Stomach (tissue), 9 donors: ENCODE measurements around the gene NDUFB3. TPM values are rescaled to one million over a fixed set of nuclear protein-coding genes. Genes with fewer than 3 reads are reported as not detected.
"Not testable (repeated sequence)": the region's sequence is repeated elsewhere in the genome, so short reads cannot be mapped to it uniquely, and the experiment has no call there.

ENCODE experiments used
- DNase-seq, 2 donors: peaks; one replicate each; pipeline versions ENCODE4 v3.0.0 to v3.0.0-alpha.2; 2013 to 2019
- H3K27ac ChIP-seq, 5 donors: fragments of 200-600 bp in 4 of 5; sonication (generic) in 4 of 5; one replicate each; pipeline ENCODE4 v1.5.1; 2013 to 2019; ENCODE audit warnings: mild to moderate bottlenecking in 1 of 5, moderate library complexity in 1 of 5
- H3K27me3 ChIP-seq, 3 donors: fragments of 200-600 bp; sonication (generic); one replicate each; pipeline ENCODE4 v1.5.1; 2017 to 2019; ENCODE audit warnings: mixed run types in 1 of 3
- H3K36me3 ChIP-seq, 4 donors: fragments of 200-600 bp; sonication (generic); 1 replicate in 3 of 4; 2 replicates in 1 of 4; pipeline ENCODE4 v1.5.1; 2016 to 2019
- H3K4me1 ChIP-seq, 4 donors: fragments of 200-600 bp; sonication (generic); one replicate each; pipeline ENCODE4 v1.5.1; 2016 to 2019
- H3K4me3 ChIP-seq, 4 donors: fragments of 200-600 bp; sonication (generic) in 3 of 4; one replicate each; pipeline ENCODE4 v1.5.1; 2016 to 2019; ENCODE audit warnings: mild to moderate bottlenecking in 1 of 4
- H3K9me3 ChIP-seq, 4 donors: fragments of 200-600 bp; sonication (generic); one replicate each; pipeline ENCODE4 v1.5.1; 2016 to 2019
- EP300 ChIP-seq: sonication (generic); formaldehyde crosslinking; IDR thresholded peaks from one replicate; pipeline ENCODE4 v1.6.1; 2017; ENCODE audit warnings: antibody characterized with exemption
- POLR2A ChIP-seq, 4 donors: fragments of 450-650 bp; IDR thresholded peaks; one replicate each; pipeline ENCODE4 v1.6.1; 2016; ENCODE audit warnings: antibody characterized with exemption in 4 of 4, control low read depth in 2 of 4, mild to moderate bottlenecking in 1 of 4, moderate library complexity in 1 of 4
- POLR2AphosphoS5 ChIP-seq, 3 donors: sonication (generic); formaldehyde crosslinking; IDR thresholded peaks; one replicate each; pipeline ENCODE4 v1.6.1; 2016; ENCODE audit warnings: antibody characterized with exemption in 3 of 3
- WGBS, 5 donors: extraction: QIAGEN DNeasy Blood & Tissue Kit in 3 of 5; methylation state at CpG; one replicate each; pipeline versions ENCODE4 v1.1.5 to v1.1.7; 2013 to 2018; 5-methylcytosine and 5-hydroxymethylcytosine counted together
- intact Hi-C: fragments of 100-400 bp; cut with DNase I; formaldehyde crosslinking; loops from one replicate; pipeline ENCODE4 v1.15.1; 2023; ENCODE audit warnings: low total_unique reads
- polyA plus RNA-seq, 3 donors: library from polyadenylated mRNA; stranded (reverse); fragments of 200-250 nt; gene quantifications; one replicate each; pipeline ENCODE4 v1.2.3, GENCODE V29; 2013
- total RNA-seq, 5 donors: library from RNA; depleted of rRNA; stranded (reverse); fragments of >200 nt; gene quantifications; one replicate each; pipeline versions ENCODE4 v1.1.0 to v1.2.3, GENCODE V29; 2014 to 2016
- TF ChIP-seq, protein P1 (sequence below), 7 experiments: fragments of 450-650 bp in 4 of 7; fragments of 200-600 bp in 3 of 7; sonication (generic) in 3 of 7; IDR thresholded peaks; one replicate each; pipeline ENCODE4 v1.5.1; 2016 to 2019; ENCODE audit warnings: antibody characterized with exemption in 7 of 7, control low read depth in 2 of 7, mild to moderate bottlenecking in 1 of 7
- donor health status: healthy with polysubstance abuse.
- donor health status: Bipolar disorder and iron deficiency.
- donor health status: healthy.

The NDUFB3 gene
- total and polyA plus RNA-seq, 8 donors, result 3.5 to 134 (median 85.7) TPM

DNA sequence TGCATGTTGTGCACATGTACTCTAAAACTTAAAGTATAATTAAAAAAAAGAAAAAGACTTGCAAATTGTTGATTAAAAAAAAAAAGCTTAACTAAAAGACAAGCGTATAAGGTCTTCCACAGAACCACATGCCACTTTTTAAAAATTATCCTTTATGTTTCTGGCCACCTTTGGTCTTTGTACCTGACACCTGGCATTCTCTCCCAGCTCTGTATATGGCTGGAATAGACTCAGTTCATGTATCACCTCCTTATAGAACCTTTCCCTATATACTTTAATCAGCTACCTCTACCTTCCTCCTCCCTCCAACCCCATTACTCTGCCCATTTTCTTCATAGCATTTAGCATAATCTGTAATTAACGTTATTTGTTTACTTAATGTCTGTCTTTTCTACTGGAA is 32.9 kb upstream of the NDUFB3 start:
- peaks cover 3 to 23% (median 8%) of the 10 kb centered on the region in 4 donors for H3K36me3 ChIP-seq
- H3K4me1 ChIP-seq, result peaks cover 0 to 5% (median 2%) of the 10 kb centered on the region in 4 donors
- no peak for TF ChIP-seq EP300
- TF ChIP-seq POLR2A (IDR thresholded peaks at IDR 0.05), result no peak
- TF ChIP-seq POLR2AphosphoS5 (IDR thresholded peaks at IDR 0.05), result no peak
- TF ChIP-seq, protein P1, sequence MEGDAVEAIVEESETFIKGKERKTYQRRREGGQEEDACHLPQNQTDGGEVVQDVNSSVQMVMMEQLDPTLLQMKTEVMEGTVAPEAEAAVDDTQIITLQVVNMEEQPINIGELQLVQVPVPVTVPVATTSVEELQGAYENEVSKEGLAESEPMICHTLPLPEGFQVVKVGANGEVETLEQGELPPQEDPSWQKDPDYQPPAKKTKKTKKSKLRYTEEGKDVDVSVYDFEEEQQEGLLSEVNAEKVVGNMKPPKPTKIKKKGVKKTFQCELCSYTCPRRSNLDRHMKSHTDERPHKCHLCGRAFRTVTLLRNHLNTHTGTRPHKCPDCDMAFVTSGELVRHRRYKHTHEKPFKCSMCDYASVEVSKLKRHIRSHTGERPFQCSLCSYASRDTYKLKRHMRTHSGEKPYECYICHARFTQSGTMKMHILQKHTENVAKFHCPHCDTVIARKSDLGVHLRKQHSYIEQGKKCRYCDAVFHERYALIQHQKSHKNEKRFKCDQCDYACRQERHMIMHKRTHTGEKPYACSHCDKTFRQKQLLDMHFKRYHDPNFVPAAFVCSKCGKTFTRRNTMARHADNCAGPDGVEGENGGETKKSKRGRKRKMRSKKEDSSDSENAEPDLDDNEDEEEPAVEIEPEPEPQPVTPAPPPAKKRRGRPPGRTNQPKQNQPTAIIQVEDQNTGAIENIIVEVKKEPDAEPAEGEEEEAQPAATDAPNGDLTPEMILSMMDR (IDR thresholded peaks at IDR 0.05), result no peak
- intact Hi-C loops, result no loop called here
- H3K27ac ChIP-seq, result no peak overlapping the region
- no peak overlapping the region for H3K4me3 ChIP-seq
- WGBS, 5 donors, result 88 to 98% (median 89%) methylated on average over 2 of the region's 2 CpGs
- H3K27me3 ChIP-seq, result no peaks in the 10 kb centered on the region
- no peaks in the 10 kb centered on the region for H3K9me3 ChIP-seq
- no peak for DNase-seq

DNA sequence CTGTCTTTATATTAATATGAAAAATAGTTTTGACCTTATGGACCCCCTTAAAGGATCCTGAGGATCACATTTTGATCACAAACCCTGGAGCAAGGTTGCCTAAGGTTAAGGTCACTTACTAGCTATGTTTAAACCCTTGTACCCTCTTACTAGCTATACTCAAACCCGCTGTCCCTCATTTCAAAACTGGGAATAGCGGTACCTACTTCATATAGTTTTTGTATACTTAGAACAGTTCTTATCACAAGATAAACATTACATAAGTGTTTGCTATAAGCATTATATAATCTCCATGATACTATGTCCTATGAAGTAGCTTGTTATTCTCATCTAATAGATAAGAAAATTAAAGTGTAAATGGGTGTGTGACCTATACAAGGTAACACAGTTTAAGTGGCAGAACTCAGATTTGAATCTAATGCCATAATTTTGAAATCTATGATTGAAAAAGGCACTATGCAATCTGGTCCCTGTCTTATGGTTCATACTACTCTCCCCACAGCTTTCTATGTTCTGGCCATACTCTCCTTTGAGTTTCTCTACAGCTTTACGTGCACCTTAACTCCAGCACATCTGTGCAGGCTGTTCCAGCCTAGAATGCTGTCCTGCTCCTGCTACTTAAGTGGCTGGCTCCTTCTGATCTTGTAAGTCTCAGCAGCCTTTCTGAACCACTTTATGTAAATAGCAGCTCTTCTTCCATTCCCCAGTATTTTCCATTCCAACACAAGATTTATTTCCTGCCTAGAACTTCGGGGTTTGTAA is 30.8 kb upstream of the NDUFB3 start:
- TF ChIP-seq EP300 (no peak), POLR2AphosphoS5 (IDR thresholded peaks at IDR 0.05) (no peak), POLR2A (IDR thresholded peaks at IDR 0.05) (no peak)
- TF ChIP-seq, protein P1 (IDR thresholded peaks at IDR 0.05), result no peak
- WGBS, 5 donors, result 44 to 63% (median 59%) methylated on average over 4 of the region's 4 CpGs
- intact Hi-C loops, result no loop called here
- H3K4me1 ChIP-seq, result peaks cover 0 to 5% (median 2%) of the 10 kb centered on the region in 4 donors
- DNase-seq, result no peak
- H3K9me3 ChIP-seq, result no peaks in the 10 kb centered on the region
- peaks cover 6 to 29% (median 17%) of the 10 kb centered on the region in 4 donors for H3K36me3 ChIP-seq
- no peaks in the 10 kb centered on the region for H3K27me3 ChIP-seq
- no peak overlapping the region for H3K27ac ChIP-seq
- H3K4me3 ChIP-seq, result no peak overlapping the region

DNA sequence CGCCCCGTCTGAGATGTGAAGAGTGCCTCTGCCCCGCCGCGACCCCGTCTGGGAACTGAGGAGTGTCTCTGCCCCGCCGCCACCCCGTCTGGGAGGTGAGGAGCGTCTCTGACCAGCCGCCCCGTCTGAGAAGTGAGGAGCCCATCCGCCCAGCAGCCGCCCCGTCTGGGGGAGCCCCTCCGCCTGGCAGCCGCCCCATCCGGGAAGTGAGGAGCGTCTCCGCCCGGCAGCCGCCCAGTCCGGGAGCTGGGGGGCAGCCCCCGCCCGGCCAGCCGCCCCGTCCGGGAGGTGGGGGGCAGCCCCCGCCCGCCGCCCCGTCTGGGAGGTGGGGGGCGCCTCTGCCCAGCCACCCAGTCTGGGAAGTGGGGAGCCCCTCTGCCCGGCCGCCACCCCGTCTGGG is 29.4 kb upstream of the NDUFB3 start:
- H3K27me3 ChIP-seq, H3K27ac ChIP-seq, DNase-seq, H3K4me3 ChIP-seq, intact Hi-C loops, H3K9me3 ChIP-seq, H3K4me1 ChIP-seq: not testable (repeated sequence)
- peaks cover 6 to 29% (median 17%) of the 10 kb centered on the region in 4 donors for H3K36me3 ChIP-seq
- WGBS, 5 donors, result 96 to 100% (median 99%) methylated on average over 8 to 36 of the region's 36 CpGs

DNA sequence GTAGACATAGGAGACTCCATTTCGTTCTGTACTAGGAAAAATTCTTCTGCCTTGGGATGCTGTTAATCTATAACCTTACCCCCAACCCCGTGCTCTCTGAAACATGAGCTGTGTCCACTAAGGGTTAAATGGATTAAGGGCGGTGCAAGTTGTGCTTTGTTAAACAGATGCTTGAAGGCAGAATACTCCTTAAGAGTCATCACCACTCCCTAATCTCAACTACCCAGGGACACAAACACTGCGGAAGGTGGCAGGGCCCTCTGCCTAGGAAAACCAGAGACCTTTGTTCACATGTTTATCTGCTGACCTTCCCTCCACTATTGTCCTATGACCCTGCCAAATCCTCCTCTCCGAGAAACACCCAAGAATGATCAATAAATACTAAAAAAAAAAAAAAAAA is 28.8 kb upstream of the NDUFB3 start:
- H3K27ac ChIP-seq, H3K9me3 ChIP-seq, intact Hi-C loops, DNase-seq, H3K4me3 ChIP-seq, H3K27me3 ChIP-seq, H3K4me1 ChIP-seq: not testable (repeated sequence)
- H3K36me3 ChIP-seq, result peaks cover 6 to 29% (median 17%) of the 10 kb centered on the region in 4 donors
- 83 to 96% (median 95%) methylated on average over 5 of the region's 5 CpGs for WGBS, 5 donors

DNA sequence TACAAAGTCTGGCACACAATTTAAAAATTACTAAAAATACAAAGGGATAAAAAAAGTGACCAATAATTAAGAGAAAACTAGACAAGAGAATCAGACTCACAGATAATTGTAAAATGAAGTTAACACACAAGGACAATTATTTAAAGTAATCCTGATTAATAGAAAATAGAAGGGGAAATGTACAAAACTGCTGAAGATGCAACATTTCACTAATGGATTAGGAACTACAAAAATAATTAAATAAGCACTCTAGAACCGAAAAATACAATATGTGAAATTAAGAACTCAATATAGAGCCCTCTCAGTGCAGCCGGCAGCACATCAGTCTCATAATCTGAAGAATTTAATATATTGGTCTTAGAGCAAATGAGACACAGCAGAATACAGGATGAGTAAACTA is 24.9 kb upstream of the NDUFB3 start:
- no peaks in the 10 kb centered on the region for H3K27me3 ChIP-seq
- H3K4me1 ChIP-seq, result no peaks in the 10 kb centered on the region
- no peaks in the 10 kb centered on the region for H3K9me3 ChIP-seq
- whole genome bisulfite sequencing, 5 donors, result 95 to 100% (median 97%) methylated on average over 2 of the region's 2 CpGs
- peaks cover 6 to 23% (median 19%) of the 10 kb centered on the region in 4 donors for H3K36me3 ChIP-seq
- H3K4me3 ChIP-seq, result no peak overlapping the region
- intact Hi-C loops, result no loop called here
- H3K27ac ChIP-seq, result no peak overlapping the region
- no peak for DNase-seq
- TF ChIP-seq, protein P1 (IDR thresholded peaks at IDR 0.05), result no peak
- TF ChIP-seq EP300, result no peak
- TF ChIP-seq POLR2A (IDR thresholded peaks at IDR 0.05), result no peak
